ENCODE results near the gene SYT2.
"Not testable (repeated sequence)": the region's sequence is repeated elsewhere in the genome, so short reads cannot be mapped to it uniquely, and the experiment has no call there.

Gene SYT2

DNA sequence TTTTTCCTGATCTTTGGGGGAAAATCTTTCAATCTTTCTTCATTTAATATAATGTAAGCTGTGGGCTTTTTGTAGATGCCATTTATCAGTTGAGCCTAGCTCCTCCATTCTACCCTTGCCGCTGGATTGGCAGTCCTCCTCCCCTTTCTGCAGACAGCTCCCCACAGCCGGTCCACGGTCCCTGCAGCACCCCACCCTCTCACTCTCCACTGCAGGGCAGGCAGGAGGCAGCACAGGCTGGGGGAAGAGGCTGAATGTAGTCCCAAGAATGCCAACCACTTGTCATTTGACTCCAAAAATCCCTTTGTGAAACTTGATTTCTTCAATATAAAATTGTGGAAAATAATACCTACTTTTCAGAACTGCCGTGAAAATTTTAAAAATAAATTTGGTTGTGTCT lies 96.7 kb downstream of the SYT2 start:
- TF ChIP-seq, protein P1, sequence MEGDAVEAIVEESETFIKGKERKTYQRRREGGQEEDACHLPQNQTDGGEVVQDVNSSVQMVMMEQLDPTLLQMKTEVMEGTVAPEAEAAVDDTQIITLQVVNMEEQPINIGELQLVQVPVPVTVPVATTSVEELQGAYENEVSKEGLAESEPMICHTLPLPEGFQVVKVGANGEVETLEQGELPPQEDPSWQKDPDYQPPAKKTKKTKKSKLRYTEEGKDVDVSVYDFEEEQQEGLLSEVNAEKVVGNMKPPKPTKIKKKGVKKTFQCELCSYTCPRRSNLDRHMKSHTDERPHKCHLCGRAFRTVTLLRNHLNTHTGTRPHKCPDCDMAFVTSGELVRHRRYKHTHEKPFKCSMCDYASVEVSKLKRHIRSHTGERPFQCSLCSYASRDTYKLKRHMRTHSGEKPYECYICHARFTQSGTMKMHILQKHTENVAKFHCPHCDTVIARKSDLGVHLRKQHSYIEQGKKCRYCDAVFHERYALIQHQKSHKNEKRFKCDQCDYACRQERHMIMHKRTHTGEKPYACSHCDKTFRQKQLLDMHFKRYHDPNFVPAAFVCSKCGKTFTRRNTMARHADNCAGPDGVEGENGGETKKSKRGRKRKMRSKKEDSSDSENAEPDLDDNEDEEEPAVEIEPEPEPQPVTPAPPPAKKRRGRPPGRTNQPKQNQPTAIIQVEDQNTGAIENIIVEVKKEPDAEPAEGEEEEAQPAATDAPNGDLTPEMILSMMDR (IDR thresholded peaks at IDR 0.05; ENCODE audit: extremely low read depth, missing control alignments): no peak
- DNase-seq (ENCODE audit: low spot score): no peak

DNA sequence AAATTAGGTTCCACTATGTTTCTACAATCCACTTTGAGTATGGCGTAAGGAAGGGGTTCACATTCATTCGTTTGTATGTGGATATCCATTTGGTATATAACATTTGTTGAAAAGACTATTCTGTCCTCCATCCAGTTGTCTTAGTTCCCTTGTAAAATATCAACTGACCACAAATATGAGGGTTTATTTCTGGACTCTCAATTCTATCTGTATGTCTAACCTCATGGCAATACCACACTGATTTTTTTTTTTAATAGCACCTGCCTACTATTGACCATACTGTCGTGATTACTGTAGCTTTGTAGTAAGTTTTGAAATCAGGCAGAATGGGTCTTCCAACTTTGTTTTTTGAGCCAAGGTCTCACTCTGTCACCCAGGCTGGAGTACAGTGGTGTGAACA lies 98.2 kb downstream of the SYT2 start:
- not testable (repeated sequence) for DNase-seq (ENCODE audit: low spot score)

DNA sequence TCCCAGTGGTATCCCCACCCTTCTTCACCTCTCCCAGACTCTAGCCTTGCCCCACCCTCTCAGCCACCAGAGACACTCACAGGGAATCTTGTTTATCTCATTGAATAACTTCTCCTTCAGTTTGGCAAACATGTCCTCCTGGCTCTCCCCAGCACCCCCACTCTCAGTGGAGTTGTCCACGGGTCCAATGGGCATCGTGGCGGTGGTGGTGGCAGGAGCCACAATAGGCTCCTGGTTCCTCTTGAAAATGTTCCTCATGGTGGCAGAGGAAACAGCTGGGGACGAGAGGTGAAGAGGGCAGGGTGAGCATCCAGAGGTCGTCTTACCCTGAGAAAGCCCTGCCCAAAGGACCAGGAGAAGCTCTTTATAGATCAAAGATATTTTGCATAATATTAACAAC lies 104.7 kb downstream of the SYT2 start:
- TF ChIP-seq, protein P1 (IDR thresholded peaks at IDR 0.05; ENCODE audit: extremely low read depth, missing control alignments): no peak
- DNase-seq (ENCODE audit: low spot score): no peak

DNA sequence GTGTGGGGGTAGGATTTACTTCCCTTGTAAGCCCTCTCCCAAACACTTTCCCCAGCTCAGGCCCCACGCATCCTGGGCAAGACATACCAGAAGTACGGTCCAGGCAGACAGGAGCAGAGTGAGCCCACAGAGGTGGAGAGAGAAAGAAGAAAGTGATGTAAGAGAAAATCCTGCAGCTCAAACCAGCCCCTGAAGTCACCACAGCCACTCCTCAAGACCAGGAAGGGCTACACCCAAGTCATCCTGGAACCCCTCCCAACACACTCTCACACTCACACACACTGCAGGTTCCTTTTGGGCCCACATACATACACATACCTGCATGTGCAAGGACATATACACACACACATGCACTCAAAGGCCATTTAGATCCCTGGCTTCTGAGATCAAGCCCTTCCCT lies 106.8 kb downstream of the SYT2 start:
- TF ChIP-seq, protein P1 (IDR thresholded peaks at IDR 0.05; ENCODE audit: extremely low read depth, missing control alignments): no peak
- no peak for DNase-seq (ENCODE audit: low spot score)

DNA sequence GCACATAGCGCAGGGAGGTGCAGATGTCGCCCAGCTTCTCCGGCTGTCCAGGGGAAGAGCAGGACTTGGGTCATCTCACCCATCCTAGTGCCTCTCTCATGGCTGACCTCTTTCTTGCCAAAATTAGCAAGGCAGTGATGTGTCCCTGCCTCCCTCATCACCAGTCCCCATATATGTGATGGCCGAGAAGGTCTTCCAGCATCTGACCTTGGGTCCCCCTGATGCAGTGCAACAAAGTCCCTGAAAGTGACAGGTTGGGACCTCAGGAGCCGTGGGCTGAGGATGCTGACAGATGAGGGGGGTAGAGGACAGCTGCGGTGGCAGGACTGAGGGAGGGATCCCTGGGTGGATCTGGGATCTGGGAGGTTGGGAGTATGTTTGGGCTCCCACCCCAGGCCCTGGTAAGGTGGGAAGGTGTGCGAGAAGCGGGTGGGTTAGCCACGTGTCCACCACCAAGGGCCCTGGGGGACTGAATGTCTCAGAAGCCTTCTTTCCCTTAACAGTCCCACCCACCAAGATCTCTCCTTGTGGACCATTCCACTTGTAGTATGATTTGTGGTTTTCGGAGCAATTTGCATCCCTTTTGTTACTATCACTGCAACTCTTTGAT lies 109.7 kb downstream of the SYT2 start:
- TF ChIP-seq, protein P1 (IDR thresholded peaks at IDR 0.05; ENCODE audit: extremely low read depth, missing control alignments): no peak
- no peak for DNase-seq (ENCODE audit: low spot score)

DNA sequence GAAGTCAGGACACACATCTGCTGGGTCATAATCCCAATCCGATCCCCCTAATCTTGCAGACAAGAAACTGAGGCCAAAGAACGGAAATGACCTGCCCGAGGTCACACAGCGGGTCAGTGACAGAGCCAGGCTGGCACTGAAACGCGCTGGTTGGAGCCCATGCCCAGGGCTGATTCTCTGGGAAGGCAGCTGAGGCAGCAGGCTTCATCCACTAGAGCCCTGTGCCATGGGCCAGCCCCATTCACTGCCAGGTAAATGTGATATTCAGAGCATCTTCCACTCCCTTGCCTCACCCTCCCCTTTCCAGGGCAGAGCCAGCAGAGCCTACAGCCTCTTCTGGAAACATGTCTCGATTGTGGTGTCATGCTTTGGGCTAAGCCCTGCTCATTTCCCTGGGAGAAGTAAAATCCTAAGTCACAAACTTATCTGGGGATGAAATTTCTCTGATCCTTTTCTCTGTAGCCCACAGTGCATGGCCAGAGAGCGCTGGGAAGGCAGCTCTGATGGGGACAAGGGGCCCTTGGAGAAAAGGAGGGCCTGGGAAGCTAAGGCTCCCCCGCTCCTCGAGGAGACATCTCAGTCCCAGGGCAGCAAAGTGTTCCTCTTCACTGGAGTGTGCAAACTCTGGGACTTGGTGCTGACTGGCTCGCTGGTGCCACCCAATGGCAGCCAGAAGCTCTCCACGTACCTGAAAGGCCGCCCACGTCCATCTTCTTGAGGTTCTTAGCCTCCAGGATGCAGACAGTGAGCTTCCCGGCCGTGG lies 110.4 kb downstream of the SYT2 start:
- DNase-seq (ENCODE audit: low spot score): peak; percentile 73
- TF ChIP-seq, protein P1 (IDR thresholded peaks at IDR 0.05; ENCODE audit: extremely low read depth, missing control alignments): peak; percentile 92

DNA sequence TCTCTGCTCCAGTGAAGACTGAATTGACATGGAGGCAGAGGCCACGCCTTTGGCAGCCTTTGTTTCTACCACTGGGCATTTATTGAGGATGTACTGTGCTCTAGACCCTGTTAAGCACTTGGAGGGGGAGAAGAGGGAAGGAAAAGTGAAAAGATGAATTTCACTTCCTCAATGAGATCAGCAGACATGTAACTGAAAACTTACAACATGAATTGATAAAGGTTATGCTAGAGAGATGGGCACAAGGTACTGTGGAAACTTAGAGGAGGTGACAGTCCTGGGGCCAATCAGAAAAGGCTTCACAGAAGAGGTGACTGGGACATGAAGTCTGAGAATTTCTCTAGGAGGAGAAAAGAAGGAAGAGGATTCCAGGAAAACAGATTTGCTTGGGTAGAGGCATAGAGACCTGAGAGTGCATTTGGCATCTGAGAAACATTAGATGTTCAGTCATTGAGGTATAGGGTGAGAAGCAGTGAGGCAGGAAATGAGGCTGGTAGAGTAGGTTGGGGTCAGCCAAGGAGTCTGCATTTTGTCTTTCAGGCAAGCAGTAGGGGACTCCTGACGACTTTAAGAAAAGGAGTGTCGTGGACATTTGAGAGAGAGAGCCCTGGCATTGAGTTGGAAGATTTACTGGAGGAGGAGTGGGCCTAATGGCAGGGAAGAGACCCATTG lies 113.0 kb downstream of the SYT2 start:
- TF ChIP-seq, protein P1 (IDR thresholded peaks at IDR 0.05; ENCODE audit: extremely low read depth, missing control alignments): no peak
- DNase-seq (ENCODE audit: low spot score): no peak
